ENCODE measurements around the gene SKOR2. TPM values are rescaled to one million over a fixed set of nuclear protein-coding genes. Genes with fewer than 3 reads are reported as not detected.

Gene SKOR2
- total RNA-seq, 2 donors from 2014 or later: 1.1 TPM; not detected in 1

- Histone ChIP-seq H3K4me1 (replicated peaks) (no peaks in the 10 kb centered on the region), H3K9me3 (no peaks in the 10 kb centered on the region), H3K27ac (no peak overlapping the region), H3K4me3 (no peak overlapping the region), H3K36me3 (no peaks in the 10 kb centered on the region), H3K27me3 (replicated peaks; ENCODE audit: insufficient read depth) (no peaks in the 10 kb centered on the region)
- intact Hi-C loops (cut with DNase I): no loop called here
- 20% methylated on average over 7 of the region's 7 CpGs for WGBS
- no peak for TF ChIP-seq CTCF (IDR thresholded peaks at IDR 0.05)
- no peak for TF ChIP-seq POLR2A (IDR thresholded peaks at IDR 0.05)
- TF ChIP-seq POLR2AphosphoS5 (IDR thresholded peaks at IDR 0.05): no peak
- no peak for DNase-seq (ENCODE audit: low spot score)
Observed at GRCh38 chr18:47287911-47288585, 36.6 kb upstream of the SKOR2 start.

- Histone ChIP-seq H3K36me3 (no peaks in the 10 kb centered on the region), H3K4me1 (replicated peaks) (no peaks in the 10 kb centered on the region), H3K9me3 (no peaks in the 10 kb centered on the region), H3K27ac (no peak overlapping the region), H3K4me3 (no peak overlapping the region), H3K27me3 (replicated peaks; ENCODE audit: insufficient read depth) (no peaks in the 10 kb centered on the region)
- DNase-seq (ENCODE audit: low spot score): no peak
- WGBS: 86% methylated on average over 4 of the region's 4 CpGs
- TF ChIP-seq POLR2A (IDR thresholded peaks at IDR 0.05) (no peak), CTCF (IDR thresholded peaks at IDR 0.05) (no peak), POLR2AphosphoS5 (IDR thresholded peaks at IDR 0.05) (no peak)
- intact Hi-C loops (cut with DNase I): no loop called here
Observed at GRCh38 chr18:47286776-47287410, 35.4 kb upstream of the SKOR2 start.

- TF ChIP-seq POLR2AphosphoS5 (IDR thresholded peaks at IDR 0.05) (no peak), CTCF (IDR thresholded peaks at IDR 0.05) (no peak), POLR2A (IDR thresholded peaks at IDR 0.05) (no peak)
- Histone ChIP-seq H3K4me3 (no peak overlapping the region), H3K9me3 (no peaks in the 10 kb centered on the region), H3K36me3 (no peaks in the 10 kb centered on the region), H3K27ac (no peak overlapping the region), H3K27me3 (replicated peaks; ENCODE audit: insufficient read depth) (no peaks in the 10 kb centered on the region), H3K4me1 (replicated peaks) (no peaks in the 10 kb centered on the region)
- WGBS: 62% methylated on average over 7 of the region's 7 CpGs
- intact Hi-C loops (cut with DNase I): no loop called here
- DNase-seq (ENCODE audit: low spot score): no peak
Observed at GRCh38 chr18:47285456-47285855, 34.0 kb upstream of the SKOR2 start.

- no peaks in the 10 kb centered on the region for H3K9me3 ChIP-seq
- WGBS: 60% methylated on average over 6 of the region's 6 CpGs
- H3K27me3 ChIP-seq (replicated peaks; ENCODE audit: insufficient read depth): no peaks in the 10 kb centered on the region
- H3K27ac ChIP-seq: no peak overlapping the region
- DNase-seq (ENCODE audit: low spot score): no peak
- H3K4me1 ChIP-seq (replicated peaks): no peaks in the 10 kb centered on the region
- no peak for TF ChIP-seq CTCF (IDR thresholded peaks at IDR 0.05)
- TF ChIP-seq POLR2A (IDR thresholded peaks at IDR 0.05): no peak
- no peak for TF ChIP-seq POLR2AphosphoS5 (IDR thresholded peaks at IDR 0.05)
- intact Hi-C loops (cut with DNase I): no loop called here
- no peaks in the 10 kb centered on the region for H3K36me3 ChIP-seq
- H3K4me3 ChIP-seq: no peak overlapping the region
Observed at GRCh38 chr18:47284721-47285395, 33.4 kb upstream of the SKOR2 start.
